ENCODE data around the gene SLC35F3.
A peak's percentile ranks its signal among the peaks of the same experiment; 100 is the strongest.
"Not testable (repeated sequence)": the region's sequence is repeated elsewhere in the genome, so short reads cannot be mapped to it uniquely, and the experiment has no call there.

The SLC35F3 gene

DNA sequence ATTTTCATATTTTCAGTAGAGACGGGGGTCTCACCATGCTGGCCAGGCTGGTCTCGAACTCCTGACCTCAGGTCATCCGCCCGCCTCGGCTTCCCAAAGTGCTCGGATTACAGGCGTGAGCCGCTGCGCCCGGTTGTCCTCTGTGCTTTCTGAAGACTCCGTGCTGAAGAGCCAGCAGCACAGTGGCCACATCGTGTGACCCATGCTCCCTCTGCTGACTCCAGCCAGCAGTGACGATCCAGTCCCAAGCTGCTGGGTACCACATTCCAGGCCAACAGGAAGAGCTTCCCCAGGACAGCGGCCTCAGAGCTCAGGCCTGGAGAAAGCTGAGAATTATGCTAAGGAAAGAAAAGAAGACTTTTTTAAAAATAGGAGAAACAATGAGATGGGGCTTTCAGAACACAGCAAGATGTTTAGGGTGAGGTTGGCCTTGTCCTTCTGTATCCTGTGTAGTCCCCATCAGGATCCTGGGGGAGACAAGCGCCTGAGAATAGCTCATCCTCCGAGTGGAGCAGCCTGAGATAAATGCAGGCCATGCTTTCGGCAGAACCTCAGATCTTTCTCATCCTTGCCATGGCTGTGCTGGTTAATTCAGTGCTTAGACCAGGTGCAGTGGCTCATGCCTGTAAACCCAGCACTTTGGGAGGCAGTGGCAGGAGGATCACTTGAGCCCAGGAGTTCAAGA lies 207.1 kb downstream of the SLC35F3 start:
- no peak for DNase-seq

DNA sequence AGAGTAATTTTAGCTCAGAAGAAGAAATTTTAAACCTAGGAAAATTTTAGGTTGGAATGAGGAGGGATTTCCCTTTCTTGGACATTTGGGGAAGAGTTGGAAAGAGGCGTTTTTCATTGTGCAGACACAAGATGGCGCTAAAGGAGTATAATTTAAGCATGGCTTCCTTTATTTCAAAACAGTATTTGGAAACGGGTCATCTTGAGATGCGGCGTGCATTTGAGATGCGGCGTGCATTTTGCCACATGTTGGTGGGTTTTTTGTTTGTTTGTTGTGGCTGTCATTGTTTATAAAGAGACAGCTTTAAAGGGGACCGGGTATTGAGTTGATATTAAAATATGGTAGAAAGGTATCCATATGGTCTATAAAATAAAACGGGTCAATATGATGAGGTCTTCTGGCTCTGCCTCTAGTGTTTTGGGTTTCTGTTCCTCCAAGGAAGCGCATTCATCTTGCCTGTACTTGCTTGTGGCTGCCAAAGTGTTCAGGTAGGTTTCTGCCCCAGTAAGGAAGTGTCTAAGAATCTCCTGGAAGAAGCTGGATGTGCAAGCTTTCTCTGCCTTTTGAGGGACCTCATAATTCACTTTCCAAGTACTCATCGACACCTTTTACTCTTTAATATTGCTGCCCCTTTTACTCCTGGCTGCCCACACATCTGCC lies 210.3 kb downstream of the SLC35F3 start:
- DNase-seq = peak; percentile 10

DNA sequence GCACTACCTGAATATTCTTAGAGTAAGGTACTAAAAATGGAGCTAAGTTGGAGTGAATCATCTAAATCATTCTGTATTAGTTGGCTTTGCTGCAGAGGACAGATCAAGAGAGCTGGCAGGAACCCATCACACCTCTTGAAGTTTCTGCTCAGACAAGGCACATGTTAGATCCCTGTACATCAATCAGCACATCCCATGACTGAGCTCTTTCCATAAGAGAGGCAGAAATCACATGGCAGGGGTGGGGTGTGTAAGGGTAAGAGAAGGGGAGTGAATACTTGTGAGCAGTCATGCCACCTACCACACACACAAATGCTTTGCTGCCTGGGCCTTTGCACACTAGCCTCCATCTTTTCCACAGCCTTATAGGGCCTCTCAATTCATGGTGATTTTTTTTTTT lies 214.4 kb downstream of the SLC35F3 start:
- no peak for DNase-seq

DNA sequence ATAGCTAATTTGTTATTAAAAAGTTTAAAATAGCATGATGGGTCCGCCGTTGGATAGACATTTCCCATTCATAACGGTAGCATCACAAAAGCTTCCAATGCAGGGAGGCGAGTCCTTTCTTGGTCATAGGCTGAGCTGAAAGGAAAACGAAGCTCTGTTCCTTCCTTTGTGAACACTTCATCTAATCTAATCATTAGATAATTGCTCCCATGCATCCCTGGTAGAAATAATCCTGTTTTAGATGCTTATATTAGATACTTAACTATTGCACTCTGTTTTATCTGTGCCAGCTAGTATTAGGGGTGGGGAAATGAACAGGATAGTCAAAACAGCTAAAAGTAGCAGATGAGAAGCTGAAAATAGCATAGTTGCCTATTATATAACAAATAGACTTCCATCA lies 215.0 kb downstream of the SLC35F3 start:
- no peak for DNase-seq

DNA sequence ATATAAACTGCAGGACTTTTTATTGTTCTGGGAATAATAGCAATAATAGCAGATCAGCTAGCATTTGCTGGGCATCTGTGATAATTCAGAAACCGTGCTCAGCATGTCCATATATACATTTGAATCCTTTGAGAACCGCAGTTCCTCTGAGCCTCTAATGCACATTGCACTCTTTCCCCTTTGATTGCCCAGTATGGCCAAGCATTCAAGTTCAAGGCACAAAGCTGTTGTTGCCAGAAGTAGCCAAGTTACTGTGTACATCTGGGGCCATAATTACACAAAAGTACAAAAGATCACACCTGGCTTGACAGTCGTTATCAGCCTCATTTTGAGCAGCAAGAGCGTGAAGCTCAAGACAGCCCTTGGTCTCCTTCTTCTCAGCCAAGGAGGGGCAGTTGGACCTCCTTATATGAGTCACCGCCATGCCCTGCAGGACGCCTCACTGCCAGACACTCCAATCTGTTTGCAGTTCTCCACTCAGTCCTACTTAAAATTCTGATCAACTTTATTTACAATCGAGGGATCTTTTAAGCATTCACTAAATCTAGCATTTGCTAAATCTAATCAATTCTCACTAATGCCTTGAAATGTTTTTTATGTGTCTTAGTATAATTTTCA lies 216.0 kb downstream of the SLC35F3 start:
- DNase-seq = no peak

DNA sequence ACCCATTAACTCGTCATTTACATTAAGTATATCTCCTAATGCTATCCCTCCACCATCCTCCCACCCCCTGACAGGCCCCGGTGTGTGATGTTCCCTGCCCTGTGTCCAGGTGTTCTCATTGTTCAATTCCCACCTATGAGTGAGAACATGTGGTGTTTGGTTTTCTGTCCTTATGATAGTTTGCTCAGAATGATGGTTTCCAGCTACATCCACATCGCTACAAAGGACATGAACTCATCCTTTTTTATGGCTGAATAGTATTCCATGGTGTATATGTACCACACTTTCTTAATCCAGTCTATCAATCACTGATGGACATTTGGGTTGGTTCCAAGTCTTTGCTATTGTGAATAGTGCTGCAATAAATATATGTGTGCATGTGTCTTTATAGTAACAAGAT lies 217.2 kb downstream of the SLC35F3 start:
- not testable (repeated sequence) for DNase-seq

DNA sequence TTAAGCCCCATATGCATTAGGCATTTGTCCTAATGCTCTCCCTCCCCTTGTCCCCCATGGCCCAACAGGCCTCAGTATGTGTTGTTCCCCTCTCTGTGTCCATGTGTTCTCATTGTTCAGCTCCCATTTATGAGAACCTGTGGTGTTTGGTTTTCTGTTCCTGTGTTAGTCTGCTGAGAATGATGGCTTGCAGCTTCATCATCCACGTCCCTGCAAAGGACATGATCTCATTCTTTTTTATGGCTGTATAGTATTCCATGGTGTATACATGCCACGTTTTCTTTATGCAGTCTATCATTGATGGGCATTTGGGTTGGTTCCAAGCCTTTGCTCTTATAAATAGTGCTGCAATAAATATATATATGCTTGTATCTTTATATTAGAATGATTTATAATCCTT lies 218.1 kb downstream of the SLC35F3 start:
- not testable (repeated sequence) for DNase-seq

DNA sequence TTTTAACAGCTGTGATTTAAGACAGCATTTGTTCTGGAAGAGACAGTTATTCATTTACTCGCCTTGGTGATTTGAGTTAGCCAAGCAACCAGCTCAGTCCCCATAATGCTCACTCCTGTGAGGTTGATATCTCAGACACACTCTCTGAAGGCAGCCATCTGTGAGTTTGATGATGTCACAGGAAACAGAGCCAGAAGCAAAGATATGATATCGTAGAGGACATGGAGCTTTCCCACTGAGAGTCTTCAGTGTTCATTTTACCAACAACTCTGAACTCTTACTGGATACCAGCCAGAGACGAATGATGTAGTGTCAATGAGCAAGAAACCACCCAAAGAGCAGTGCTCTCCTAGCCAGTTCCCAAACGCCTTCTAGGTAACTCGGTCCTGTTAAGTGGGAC lies 219.4 kb downstream of the SLC35F3 start:
- no peak for DNase-seq

DNA sequence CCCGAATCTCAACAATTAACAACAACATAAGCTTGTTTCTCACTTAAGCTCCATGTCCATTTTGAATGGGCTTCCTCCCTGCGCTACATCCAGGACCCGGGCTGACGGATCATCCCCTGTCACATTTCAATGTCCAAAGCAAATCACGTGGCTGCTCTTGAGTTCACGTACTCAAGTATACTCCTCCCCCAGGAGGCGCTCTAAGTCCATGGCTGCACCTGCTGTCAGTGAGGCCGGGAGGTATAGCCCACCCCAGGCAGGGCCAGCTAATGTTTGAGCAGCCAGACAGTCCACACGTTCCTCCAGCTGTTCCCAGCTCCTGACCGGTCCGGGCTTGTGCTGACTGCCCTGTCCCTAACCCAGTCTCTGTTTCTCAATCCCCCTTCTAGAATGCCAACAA lies 220.8 kb downstream of the SLC35F3 start:
- DNase-seq = no peak

DNA sequence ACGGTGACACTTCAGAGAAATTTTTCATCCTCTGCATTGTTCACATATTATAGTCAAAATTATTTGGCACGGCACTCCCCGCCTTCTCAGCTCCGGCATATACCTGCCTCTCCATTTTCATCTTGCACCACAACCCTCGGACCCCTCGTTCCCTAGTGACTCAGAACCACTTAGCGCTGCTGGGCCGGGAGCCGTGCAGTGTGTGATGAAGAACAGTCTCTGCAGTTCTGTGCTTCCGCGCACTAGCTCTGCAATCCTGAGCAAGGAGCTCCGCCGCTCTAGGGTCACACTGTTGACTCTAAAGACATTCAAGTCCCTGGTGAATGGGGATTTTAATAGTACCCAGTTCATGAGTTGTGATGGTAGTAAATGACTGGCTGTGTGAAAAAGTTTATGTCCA lies 221.2 kb downstream of the SLC35F3 start:
- DNase-seq = no peak

DNA sequence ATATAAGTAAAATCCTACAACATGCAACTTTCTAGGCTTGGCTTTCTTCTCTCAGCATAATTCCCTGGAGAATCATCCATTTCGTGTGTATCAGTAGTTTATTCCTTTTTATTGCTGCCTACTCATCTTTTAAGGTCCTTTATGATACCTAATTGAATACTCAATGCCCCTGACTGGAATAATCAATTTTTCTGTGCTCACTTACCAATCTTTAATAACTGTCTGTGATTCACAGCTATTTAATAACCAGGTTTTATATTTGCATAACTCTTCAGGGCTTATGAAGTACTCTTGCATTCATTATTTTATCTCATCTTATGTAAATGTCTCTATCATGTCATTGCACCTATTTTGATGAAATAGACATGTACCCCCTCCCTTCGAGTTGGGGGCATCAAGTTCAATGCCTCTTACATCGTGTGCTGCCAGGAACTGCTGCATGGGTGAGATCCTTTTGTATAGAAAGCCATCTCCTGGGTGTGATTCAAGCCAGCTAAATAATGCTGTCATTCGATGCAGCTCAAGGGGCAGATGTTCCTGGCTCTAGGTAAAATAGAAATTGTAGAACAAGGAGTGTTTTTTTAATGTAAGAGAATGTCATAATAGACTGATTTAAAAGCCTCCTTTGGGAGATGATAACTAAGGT lies 222.7 kb downstream of the SLC35F3 start:
- DNase-seq = no peak

DNA sequence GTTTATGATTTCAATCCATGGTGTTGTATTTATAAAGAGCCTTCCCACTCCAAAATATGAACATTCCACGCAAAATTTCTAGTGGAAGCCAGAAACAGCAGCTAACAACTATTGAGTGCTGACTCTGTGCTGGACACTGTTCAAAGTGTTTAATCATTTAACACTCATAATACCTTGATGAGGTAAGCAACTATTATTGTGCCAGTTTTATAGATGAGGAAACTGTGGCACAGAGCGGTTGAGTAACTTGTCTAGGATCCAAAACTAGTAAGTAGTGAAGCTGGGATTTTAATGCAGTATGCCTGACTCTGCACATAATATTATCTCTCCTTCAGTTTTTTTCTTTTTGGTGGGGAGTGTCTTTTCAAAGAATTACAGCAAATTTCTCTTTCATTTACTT lies 228.3 kb downstream of the SLC35F3 start:
- no peak for DNase-seq

DNA sequence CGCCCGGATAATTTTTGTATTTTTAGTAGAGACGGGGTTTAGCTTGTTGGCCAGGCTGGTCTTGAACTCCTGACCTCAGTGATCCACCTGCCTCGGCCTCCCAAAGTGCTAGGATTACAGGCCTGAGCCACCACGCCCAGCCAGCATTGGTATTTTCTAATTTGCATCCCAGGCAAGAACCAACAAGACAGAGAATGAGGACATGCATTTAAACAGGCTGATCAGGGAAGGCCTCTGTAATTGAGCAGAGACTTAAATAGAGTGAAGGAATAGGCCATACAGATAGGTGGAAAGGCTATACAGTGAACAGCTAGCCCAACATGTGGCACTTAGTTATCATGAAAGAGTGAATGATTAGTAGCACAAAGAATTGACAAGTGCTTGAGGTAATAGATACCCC lies 230.4 kb downstream of the SLC35F3 start:
- no peak for DNase-seq

DNA sequence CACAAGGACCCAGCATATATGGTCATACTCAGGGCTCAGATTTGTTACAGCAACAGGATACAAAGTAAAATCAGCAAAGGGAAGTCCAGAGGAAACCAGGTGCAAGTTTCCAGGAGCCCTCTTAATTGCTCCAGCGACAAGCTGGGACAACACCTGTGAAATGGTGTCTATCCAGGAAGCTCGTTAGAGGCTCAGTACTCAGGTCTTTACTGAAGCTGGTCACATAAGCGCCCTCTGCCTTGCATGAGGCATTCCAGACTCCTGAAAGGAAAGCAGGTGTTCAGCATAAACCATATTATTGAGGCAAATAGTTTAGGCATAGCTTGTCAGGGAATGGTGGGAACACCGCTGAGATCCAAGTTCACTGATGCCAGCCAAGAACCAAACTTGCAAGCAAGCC lies 231.0 kb downstream of the SLC35F3 start:
- no peak for DNase-seq

DNA sequence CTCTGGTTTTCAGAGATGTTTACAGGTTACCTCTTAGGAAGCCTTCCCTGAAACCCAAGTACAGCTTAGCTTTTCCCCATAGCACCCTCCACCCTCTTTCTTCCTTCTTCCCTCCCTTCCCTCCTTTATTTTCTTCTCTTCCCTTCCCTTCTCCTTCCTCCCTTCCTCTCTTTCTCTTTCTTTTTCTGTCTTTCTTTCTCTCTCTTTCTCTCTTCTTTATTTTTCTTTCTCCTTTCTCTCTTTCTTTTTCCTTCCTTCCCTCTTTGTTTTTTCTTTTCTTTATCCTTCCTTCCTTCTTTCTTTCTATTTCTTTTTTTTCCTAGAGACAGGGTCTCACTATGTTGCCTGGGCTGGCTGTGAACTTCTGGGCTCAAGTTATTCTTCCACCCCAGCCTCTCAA lies 231.6 kb downstream of the SLC35F3 start:
- no peak for DNase-seq

DNA sequence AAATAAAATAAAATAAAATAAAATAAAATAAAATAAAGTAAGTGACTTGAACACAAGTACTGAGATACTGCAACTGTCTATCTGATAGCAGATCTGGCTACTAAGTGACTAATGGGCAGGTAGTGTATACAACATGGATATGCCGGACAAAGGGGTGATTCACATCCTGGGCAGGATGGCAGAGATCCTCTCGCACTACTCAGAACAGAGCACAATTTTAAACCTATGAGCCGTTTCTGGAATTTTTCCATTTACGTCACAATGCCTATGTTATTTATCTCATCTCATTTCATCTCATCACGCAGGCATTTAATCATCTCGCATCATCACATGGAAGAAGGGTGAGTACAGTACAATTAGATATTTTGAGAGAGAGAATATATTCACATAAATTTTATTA lies 235.5 kb downstream of the SLC35F3 start:
- no peak for DNase-seq

DNA sequence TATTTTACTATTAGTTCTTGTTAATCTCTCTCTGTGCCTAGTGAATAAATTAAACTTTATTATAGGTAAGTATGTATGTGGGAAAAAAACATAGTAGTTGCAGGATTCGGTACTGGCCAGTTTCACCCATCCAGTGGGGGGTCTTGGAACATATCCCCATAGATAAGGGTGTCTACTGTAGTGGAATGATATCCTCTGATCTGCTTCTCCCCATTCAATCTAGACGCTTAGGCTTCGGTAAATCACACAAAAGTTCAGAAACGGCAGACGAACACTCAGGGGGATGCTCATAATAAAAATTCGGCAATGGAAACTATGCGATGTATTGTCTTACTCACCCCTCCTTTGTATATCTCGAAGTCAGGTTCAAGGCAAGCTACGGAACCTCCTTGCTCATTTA lies 235.9 kb downstream of the SLC35F3 start:
- no peak for DNase-seq

DNA sequence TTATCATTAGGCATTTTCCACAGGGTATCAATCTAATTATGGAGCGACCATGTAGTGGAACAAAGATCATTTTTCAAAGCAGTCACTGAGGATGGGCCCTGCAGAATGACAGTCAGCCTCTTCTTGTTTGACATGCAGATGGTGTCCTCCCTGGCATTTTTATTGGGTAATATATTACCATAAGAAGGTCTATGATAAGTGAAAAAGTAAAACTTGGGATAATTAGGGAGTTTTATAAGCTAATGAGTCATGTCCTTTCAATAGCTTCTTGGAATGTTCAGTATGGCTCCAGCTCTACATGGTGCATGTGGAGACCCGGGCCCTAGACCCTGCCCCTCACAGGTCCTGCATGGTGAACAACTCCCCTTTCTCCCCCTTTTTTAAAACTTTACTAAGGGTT lies 236.5 kb downstream of the SLC35F3 start:
- no peak for DNase-seq

DNA sequence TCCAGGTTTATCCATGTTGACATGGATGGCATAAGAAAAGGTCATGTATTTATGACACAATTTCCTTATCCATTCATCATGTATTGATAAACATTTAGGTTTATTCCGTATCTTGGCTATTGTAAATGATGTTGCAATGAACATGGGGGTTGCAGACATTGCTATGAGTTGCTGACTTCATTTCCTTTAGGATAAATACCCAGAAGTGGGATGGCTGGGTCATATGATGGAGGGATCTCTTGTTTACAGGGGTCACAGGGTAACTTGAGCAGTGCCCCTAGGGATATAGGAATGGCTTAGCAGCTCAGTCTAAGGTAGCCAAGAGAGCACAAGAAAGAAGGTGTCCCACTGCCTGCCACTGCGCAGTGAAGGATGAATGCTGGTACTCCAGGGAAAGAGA lies 239.2 kb downstream of the SLC35F3 start:
- no peak for DNase-seq

DNA sequence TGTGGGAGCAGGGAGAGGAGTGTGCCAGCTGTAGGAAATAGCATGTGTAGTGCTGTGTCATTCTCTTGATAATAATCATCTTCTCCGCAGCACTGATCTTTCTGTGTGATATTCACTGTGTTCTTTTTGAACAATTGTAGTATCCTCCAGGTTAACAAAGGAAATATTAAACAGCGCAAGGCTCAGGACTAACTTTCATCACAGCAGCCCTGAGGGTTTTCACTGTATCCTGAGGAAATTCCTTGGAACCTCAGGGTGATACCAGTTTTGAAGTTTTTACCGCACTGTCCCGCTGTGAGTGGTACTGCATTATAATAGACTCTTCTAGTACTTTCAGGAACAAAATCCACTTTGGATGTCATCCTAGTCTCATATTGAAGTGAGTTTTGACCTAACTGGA lies 240.4 kb downstream of the SLC35F3 start:
- no peak for DNase-seq

DNA sequence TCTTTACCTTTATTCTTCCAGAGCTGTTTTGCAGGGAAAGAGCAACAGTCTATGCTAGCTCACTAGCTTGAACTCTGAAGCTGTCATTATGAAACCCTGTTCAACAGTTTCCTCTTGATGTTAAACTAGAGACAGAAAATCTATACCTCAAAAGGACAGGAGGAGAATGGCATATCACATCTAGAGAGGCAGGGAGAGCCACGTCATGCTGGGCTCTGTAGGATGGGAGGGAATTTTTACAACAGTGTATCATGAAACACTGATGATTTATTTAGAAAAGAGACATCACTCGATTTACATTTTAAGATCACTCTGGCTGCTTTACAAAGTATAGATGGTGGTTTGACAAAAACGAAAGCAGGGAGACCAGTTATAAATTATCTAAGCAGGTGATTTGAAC lies 243.9 kb downstream of the SLC35F3 start:
- DNase-seq = no peak

DNA sequence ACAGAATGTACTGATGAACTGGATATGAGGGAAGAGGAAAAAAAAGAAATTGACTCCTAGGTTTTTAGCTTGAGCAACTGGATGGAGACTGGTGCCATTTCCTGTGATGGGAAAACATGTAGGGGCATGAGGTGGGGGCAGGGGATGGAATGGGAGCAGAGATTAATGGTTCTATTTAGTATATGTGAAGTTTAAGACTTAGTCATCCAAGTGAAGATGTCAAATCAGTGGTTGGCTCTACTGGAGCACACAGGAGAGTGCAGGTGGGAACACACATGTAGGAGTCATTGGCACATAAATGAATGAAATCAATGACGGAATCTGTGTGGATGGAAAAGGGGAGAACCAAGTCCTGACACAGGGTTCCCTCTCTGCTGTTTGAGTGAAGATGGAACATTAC lies 244.3 kb downstream of the SLC35F3 start:
- no peak for DNase-seq

DNA sequence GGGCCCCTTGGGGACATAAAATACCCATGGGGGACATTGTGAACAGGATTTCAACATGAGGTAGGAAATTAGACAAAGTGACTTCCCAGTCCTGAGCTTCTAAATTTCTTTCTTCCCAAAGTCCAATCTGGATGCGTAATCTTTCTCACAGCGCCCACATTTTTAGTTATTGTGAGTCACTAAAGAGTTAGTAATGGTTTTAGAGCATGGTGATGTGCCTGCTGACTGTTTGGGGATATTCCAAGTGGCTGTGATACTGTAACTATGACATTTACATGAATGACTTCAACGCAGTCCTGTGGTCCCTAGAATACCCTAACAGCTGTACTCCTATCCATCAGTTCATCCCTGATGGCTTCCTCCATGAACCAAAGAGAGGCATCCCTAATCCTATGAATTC lies 244.7 kb downstream of the SLC35F3 start:
- no peak for DNase-seq

DNA sequence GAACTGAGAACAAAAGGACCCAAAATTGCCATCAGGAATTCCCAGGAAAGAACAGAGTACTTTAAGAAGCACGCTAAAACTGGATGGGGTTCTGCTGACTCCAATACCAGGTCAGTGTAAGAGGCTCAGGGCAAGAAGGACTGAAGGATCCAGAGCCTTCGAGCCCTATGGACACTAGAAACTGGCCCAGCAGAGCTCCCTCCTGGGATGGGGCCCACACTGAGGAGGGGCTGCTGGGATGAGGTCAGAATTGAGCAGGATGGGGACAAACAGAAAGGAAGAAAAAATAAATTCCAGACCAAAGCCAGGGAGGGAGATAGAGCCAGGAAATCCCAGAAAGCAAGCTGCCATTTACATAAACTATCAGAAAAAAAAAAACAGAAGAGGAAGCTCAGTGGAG lies 246.4 kb downstream of the SLC35F3 start:
- no peak for DNase-seq
